GM10248 (cell line): Measurements from ENCODE around the gene PTCRA.
"Not testable (repeated sequence)": the region's sequence is repeated elsewhere in the genome, so short reads cannot be mapped to it uniquely, and the experiment has no call there.

Source experiments
- CTCF ChIA-PET: fragments of 300-600 bp; sonication (Branson Sonifier 250); formaldehyde crosslinking; extraction: SDS; loops from one replicate; lab custom pipeline; 2021; ENCODE audit warnings: antibody characterized with exemption; lab: Yijun Ruan, JAX
- POLR2A ChIA-PET: fragments of 350-650 bp; sonication (Branson Sonifier 250); formaldehyde crosslinking; extraction: SDS; loops from one replicate; lab custom pipeline; 2020; ENCODE audit warnings: antibody characterized with exemption; lab: Yijun Ruan, JAX
- DNase-seq: peaks from one replicate; pipeline ENCODE4 v3.0.0; 2012; ENCODE audit errors: extremely low spot score
- TF ChIP-seq, protein P1 (sequence below): IDR thresholded peaks from 2 replicates; pipeline ENCODE4 v1.5.1; 2012; ENCODE audit warnings: mild to moderate bottlenecking, low read depth; ENCODE audit errors: extremely low read depth, missing control alignments, control extremely low read depth

The PTCRA gene

DNA sequence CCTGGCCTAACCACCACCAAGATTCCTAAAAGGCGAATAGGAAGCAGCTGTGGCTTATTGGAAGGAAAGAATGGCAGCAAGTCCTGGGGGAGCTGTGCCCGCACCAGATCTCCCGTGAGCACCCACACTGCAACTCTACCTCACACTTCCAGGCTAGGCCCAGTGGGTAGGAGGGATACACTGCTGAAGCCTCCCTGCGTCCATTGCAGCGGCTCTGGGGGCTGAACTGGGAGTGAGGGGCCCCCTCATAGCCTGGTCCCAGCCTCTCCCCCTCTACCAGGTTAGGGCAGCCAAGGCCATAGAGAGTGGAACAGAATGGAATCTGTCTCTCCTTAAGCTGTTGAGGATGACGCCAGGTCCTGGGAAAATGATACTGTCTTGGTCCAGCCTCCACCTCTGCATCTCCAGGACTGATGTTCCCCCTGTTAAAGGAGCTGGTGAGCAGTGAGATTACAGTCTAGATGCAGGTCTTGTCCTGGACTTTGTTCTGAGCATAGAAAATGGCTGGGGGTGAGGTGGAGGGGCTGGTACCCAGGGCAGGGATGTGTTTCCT, 24.7 kb downstream of the PTCRA start:
- CTCF ChIA-PET, result interaction anchor here (1.4 kb wide), 1 partner anchor 12 kb away, joined by 3 read pairs; no protein-coding TSS in a partner anchor
- TF ChIP-seq, protein P1, sequence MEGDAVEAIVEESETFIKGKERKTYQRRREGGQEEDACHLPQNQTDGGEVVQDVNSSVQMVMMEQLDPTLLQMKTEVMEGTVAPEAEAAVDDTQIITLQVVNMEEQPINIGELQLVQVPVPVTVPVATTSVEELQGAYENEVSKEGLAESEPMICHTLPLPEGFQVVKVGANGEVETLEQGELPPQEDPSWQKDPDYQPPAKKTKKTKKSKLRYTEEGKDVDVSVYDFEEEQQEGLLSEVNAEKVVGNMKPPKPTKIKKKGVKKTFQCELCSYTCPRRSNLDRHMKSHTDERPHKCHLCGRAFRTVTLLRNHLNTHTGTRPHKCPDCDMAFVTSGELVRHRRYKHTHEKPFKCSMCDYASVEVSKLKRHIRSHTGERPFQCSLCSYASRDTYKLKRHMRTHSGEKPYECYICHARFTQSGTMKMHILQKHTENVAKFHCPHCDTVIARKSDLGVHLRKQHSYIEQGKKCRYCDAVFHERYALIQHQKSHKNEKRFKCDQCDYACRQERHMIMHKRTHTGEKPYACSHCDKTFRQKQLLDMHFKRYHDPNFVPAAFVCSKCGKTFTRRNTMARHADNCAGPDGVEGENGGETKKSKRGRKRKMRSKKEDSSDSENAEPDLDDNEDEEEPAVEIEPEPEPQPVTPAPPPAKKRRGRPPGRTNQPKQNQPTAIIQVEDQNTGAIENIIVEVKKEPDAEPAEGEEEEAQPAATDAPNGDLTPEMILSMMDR, result no peak
- POLR2A ChIA-PET, result interaction anchor here (0.6 kb wide), 2 partner anchors 87 to 561 kb away, joined by 3 to 4 read pairs; no protein-coding TSS in a partner anchor
- DNase-seq, result peak; percentile 5

DNA sequence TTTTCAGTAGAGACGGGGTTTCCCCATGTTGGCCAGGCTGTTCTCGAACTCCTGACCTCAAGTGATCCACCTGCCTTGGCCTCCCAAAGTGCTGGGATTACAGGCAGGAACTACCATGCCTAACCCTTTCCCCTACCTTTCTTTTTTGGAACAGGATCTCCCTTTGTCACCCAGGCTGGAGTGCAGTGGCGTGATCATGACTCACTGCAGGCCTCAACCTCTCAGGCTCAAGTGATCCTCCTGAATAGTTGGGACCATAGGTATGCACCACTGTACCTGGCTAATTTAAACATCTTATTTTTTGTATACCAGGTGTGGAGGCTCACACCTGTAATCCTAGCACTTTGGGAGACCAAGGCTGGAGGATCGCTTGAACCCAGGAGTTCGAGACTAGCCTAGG, 25.5 kb downstream of the PTCRA start:
- CTCF ChIA-PET, result interaction anchor here (1.4 kb wide), 1 partner anchor 11 kb away, joined by 3 read pairs; no protein-coding TSS in a partner anchor
- POLR2A ChIA-PET, DNase-seq: not testable (repeated sequence)

DNA sequence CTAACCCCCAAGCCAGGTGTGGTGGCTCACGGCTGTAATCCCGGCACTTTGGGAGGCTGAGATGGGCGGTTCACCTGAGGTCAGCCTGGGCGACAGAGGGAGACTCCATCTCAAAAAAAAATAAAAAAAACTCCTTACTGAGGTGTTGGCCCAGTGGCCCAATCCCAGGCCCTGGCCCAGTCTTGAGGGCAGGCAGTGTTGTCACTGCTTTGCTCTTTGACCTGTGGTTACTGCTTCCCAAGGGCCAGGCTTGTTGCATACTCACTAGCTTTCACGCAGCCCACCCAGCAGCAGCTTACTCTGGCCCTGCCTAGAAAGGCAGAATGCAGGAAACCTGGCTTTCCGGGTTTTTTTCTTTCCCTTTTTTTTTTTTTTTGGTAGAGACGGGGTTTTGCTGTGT, 26.6 kb downstream of the PTCRA start:
- DNase-seq, result no peak
- TF ChIP-seq, protein P1, result no peak
- CTCF ChIA-PET, result no interaction called here
- POLR2A ChIA-PET, result no interaction called here

DNA sequence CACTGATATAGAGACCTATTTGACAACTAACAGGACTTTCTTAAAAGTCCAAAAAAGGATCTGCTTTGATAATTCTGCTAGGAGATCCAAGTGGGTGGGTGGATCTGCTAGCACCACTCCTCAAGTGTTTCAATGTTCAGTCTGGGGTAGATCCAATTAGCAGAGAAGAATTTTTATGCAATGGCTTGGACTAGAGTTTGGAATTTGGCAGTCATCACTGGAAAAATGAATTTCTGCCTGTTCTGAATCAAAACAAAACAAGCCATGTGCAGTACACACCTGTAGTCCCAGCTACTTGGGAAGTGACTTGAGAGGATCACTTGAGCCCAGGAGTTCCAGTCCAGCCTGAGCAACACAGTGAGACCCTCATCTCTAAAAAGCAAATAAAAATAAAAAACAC, 32.1 kb downstream of the PTCRA start:
- TF ChIP-seq, protein P1, result no peak
- ChIA-PET POLR2A (no interaction called here), CTCF (no interaction called here)
- no peak for DNase-seq

DNA sequence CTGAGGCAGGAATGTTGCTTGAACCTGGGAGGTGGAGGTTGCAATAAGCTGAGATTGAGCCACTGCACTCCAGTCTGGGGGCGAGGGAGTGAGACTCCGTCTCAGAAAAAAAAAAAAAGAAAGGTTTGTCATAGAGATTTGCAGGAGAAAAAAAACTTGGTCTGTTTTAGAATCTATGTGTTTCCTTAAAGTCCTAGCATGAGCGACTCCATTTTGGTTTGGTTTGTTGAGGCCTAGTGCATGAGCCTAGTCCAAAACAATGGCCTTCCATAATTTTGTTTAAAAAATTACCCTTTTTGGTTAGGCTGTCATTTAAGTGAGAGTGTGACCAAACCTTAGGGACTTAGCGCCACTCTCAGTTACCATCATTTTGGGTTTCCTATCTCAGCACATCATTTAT, 36.5 kb downstream of the PTCRA start:
- TF ChIP-seq, protein P1, result no peak
- DNase-seq, result no peak
- ChIA-PET CTCF (interaction anchor here (1.1 to 1.5 kb wide), 2 partner anchors 12 to 19 kb away, joined by 3 read pairs; no protein-coding TSS in a partner anchor), POLR2A (interaction anchor here (1.5 kb wide), 1 partner anchor 27 kb away, joined by 3 read pairs; no protein-coding TSS in a partner anchor)

DNA sequence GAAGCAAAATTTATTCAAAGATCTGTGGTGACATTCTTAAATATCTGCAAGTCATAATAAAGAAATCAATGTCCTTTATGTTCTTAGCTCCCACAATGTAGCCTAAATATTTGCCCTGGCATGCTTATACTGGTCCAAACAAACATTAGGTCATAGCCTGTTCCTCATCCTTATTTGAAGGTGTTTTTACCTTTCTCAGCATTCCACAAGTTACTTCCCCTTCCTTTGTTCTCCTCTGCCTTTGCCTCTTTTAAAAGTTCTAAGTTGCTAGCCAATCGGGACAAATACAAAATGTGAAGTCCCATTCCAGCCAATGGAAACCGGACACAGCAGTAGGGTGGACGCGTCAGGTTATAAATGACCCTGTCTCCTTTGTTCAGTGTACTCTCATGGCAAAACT, 38.6 kb downstream of the PTCRA start:
- DNase-seq, POLR2A ChIA-PET, CTCF ChIA-PET: not testable (repeated sequence)

DNA sequence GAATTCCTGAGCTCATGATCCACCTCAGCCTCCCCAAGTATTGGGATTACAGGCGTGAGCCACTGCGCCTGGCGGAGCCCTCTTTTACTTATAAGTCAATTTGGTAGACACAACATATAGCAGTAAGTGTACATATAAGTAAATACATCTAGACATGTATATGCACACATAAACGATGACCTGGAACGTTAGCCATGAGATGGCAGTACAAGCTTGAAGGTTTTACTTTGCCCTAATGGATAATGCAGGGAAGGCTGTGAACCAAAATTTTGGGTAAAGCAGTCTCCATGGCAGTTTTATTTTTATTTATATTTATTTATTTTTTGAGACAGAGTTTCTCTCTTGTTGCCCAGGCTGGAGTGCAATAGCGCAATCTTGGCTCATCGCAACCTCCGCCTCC, 42.3 kb downstream of the PTCRA start:
- TF ChIP-seq, protein P1, result no peak
- ChIA-PET POLR2A (interaction anchor here (0.6 kb wide), 1 partner anchor 25 kb away, joined by 4 read pairs; no protein-coding TSS in a partner anchor), CTCF (interaction anchor here (1.1 kb wide), 1 partner anchor 11 kb away, joined by 3 read pairs; no protein-coding TSS in a partner anchor)
- no peak for DNase-seq
